Peyer's patch (tissue), 4 donors: ENCODE data around the gene OR10X1.

ENCODE experiments used
- CTCF ChIP-seq, 6 experiments: fragments of 450-650 bp in 4 of 6; fragments of 200-600 bp in 2 of 6; sonication (generic) in 1 of 6; IDR thresholded peaks; one replicate each; pipeline ENCODE4 v1.5.1; 2017 to 2019; ENCODE audit warnings: antibody characterized with exemption in 6 of 6, mild to moderate bottlenecking in 3 of 6, moderate library complexity in 1 of 6
- POLR2A ChIP-seq, 2 donors: fragments of 450-650 bp; IDR thresholded peaks; one replicate each; pipeline ENCODE4 v1.5.1; 2017; ENCODE audit warnings: antibody characterized with exemption in 2 of 2, mild to moderate bottlenecking in 2 of 2, moderate library complexity in 2 of 2

- TF ChIP-seq CTCF (IDR thresholded peaks at IDR 0.05) (no peak), POLR2A (IDR thresholded peaks at IDR 0.05) (no peak)
Measured at GRCh38 chr1:158552296-158552695, 27.4 kb downstream of the OR10X1 start.
